ENCODE results near the gene SP140L.

GRCh38 chr2:230383453-230383852 is 56.5 kb downstream of the SP140L start:
- TF ChIP-seq CTCF (IDR thresholded peaks at IDR 0.05) (no peak), RFX5 (IDR thresholded peaks at IDR 0.05; ENCODE audit: low read length) (no peak), USF2 (IDR thresholded peaks at IDR 0.05; ENCODE audit: borderline replicate concordance, low read depth, low read length) (no peak), TAF1 (IDR thresholded peaks at IDR 0.05; ENCODE audit: borderline replicate concordance, low read depth, low read length) (no peak)

Measured in SK-N-SH (cell line).